Activated naive CD8-positive, alpha-beta T cell treated with anti-CD3 and anti-CD28 coated beads, Interleukin-2, amount 10 ng/mL, durations not matched to agents 7 days and 5 days (primary cell): ENCODE data around the gene FUS. TPM values are rescaled to one million over a fixed set of nuclear protein-coding genes. Genes with fewer than 3 reads are reported as not detected.

Source experiments
- ATAC-seq: fragments of 150-1000 bp; cut with Tn5 transposase; one replicate; pipeline ENCODE4 v1.10.0; 2021; ENCODE audit warnings: low read depth, moderate library complexity
- POLR2A ChIA-PET: fragments of 350-600 bp; sonication (Branson Sonifier 250); formaldehyde crosslinking; loops from one replicate; lab custom pipeline; 2021; ENCODE audit warnings: antibody characterized with exemption; lab: Charles Lee
- DNase-seq: peaks from one replicate; pipeline ENCODE4 v3.0.0; 2021
- H3K27ac Mint-ChIP-seq: one replicate; pipeline ENCODE4 v1.8.0; 2022; ENCODE audit warnings: mild to moderate bottlenecking, mixed read lengths
- H3K27me3 Mint-ChIP-seq: one replicate; pipeline ENCODE4 v1.8.0; 2022; ENCODE audit warnings: mild to moderate bottlenecking, moderate library complexity, mixed read lengths
- H3K36me3 Mint-ChIP-seq: one replicate; pipeline ENCODE4 v1.8.0; 2021; ENCODE audit warnings: mild to moderate bottlenecking, mixed read lengths
- H3K4me1 Mint-ChIP-seq: one replicate; pipeline ENCODE4 v1.8.0; 2021; ENCODE audit warnings: mixed read lengths
- H3K4me3 Mint-ChIP-seq: one replicate; pipeline ENCODE4 v1.8.0; 2022; ENCODE audit warnings: mild to moderate bottlenecking, moderate library complexity, mixed read lengths
- H3K9me3 Mint-ChIP-seq: one replicate; pipeline ENCODE4 v1.8.0; 2021; ENCODE audit warnings: mixed read lengths
- total RNA-seq, 2 experiments: library from RNA; stranded (reverse); gene quantifications; one replicate each; pipeline ENCODE4 v1.2.3, GENCODE V29; 2021

The FUS gene
- total RNA-seq, 2 experiments from 2014 or later, result 540 to 618 TPM

- POLR2A ChIA-PET, result interaction anchor here (0.6 to 3.2 kb wide), 8 partner anchors 9 to 782 kb away, joined by 3 to 30 read pairs (median 4); partner anchors contain the start of gene PYCARD
- ATAC-seq (no peak), DNase-seq (no peak)
- H3K27me3 Mint-ChIP-seq, result no peaks in the 10 kb centered on the region
- no peaks in the 10 kb centered on the region for H3K9me3 Mint-ChIP-seq
- peak overlapping the region; percentile 25 for H3K27ac Mint-ChIP-seq
- H3K4me3 Mint-ChIP-seq, result peak overlapping the region; percentile 99
- H3K36me3 Mint-ChIP-seq, result peaks cover 64% of the 10 kb centered on the region
- H3K4me1 Mint-ChIP-seq, result peaks cover 59% of the 10 kb centered on the region
These were observed 3.8 kb downstream of the FUS start for GRCh38 chr16:31183432-31184428.

DNA sequence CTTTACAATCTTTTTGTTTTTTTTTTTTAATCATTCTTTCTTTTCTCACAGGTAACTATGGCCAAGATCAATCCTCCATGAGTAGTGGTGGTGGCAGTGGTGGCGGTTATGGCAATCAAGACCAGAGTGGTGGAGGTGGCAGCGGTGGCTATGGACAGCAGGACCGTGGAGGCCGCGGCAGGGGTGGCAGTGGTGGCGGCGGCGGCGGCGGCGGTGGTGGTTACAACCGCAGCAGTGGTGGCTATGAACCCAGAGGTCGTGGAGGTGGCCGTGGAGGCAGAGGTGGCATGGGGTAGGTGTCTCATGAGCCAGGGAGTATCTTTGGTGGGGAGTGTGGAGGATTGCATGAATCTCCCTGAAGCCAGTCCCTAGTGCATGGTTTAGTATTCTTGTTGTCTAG lies 4.9 kb downstream of the FUS start:
- H3K4me3 Mint-ChIP-seq, result peak overlapping the region; percentile 62

GRCh38 chr16:31185339-31185738 lies 5.4 kb downstream of the FUS start:
- peak overlapping the region; percentile 62 for H3K4me3 Mint-ChIP-seq
- H3K36me3 Mint-ChIP-seq, result peaks cover 79% of the 10 kb centered on the region
- ATAC-seq (no peak), DNase-seq (no peak)
- peaks cover 69% of the 10 kb centered on the region for H3K4me1 Mint-ChIP-seq
- peak overlapping the region; percentile 74 for H3K27ac Mint-ChIP-seq
- no peaks in the 10 kb centered on the region for H3K27me3 Mint-ChIP-seq
- POLR2A ChIA-PET, result interaction anchor here (0.7 to 3.2 kb wide), 3 partner anchors 15 to 43 kb away, joined by 3 to 20 read pairs (median 16); no protein-coding TSS in a partner anchor
- no peaks in the 10 kb centered on the region for H3K9me3 Mint-ChIP-seq

More for the DNA sequence above, 4.9 kb downstream of the FUS start:
- H3K27me3 Mint-ChIP-seq, result no peaks in the 10 kb centered on the region
- DNase-seq (no peak), ATAC-seq (no peak)
- H3K36me3 Mint-ChIP-seq, result peaks cover 74% of the 10 kb centered on the region
- POLR2A ChIA-PET, result interaction anchor here (0.7 to 3.2 kb wide), 4 partner anchors 16 to 528 kb away, joined by 3 to 30 read pairs (median 10); partner anchors contain the start of gene PYCARD
- peaks cover 65% of the 10 kb centered on the region for H3K4me1 Mint-ChIP-seq
- peak overlapping the region; percentile 66 for H3K27ac Mint-ChIP-seq
- H3K9me3 Mint-ChIP-seq, result no peaks in the 10 kb centered on the region

DNA sequence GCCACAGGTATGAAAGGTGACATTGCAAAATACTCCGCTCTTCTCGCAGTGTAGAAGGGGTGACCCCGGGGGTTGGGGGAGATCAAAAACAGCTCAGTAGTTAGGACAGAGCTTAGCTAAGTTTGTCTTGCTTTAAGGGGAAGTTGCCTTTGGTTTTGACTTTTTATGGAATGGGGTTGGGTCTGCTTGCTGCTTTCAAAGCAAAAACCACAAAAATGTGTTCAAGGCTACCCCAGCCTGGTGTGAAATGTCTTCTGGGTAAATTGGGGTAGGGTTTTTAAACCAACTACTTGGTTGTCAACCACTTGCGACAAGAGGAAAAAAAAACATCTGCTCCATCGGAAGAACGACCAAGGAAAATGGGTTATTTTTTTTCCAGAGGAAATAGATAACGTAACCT lies 6.2 kb downstream of the FUS start:
- no peaks in the 10 kb centered on the region for H3K9me3 Mint-ChIP-seq
- H3K4me1 Mint-ChIP-seq, result peaks cover 74% of the 10 kb centered on the region
- POLR2A ChIA-PET, result interaction anchor here (3.0 to 3.2 kb wide), 2 partner anchors 15 to 44 kb away, joined by 16 to 20 read pairs; no protein-coding TSS in a partner anchor
- H3K27ac Mint-ChIP-seq, result peak overlapping the region; percentile 74
- DNase-seq (no peak), ATAC-seq (peak; percentile 15)
- H3K27me3 Mint-ChIP-seq, result no peaks in the 10 kb centered on the region
- H3K36me3 Mint-ChIP-seq, result peaks cover 84% of the 10 kb centered on the region
- peak overlapping the region; percentile 62 for H3K4me3 Mint-ChIP-seq

DNA sequence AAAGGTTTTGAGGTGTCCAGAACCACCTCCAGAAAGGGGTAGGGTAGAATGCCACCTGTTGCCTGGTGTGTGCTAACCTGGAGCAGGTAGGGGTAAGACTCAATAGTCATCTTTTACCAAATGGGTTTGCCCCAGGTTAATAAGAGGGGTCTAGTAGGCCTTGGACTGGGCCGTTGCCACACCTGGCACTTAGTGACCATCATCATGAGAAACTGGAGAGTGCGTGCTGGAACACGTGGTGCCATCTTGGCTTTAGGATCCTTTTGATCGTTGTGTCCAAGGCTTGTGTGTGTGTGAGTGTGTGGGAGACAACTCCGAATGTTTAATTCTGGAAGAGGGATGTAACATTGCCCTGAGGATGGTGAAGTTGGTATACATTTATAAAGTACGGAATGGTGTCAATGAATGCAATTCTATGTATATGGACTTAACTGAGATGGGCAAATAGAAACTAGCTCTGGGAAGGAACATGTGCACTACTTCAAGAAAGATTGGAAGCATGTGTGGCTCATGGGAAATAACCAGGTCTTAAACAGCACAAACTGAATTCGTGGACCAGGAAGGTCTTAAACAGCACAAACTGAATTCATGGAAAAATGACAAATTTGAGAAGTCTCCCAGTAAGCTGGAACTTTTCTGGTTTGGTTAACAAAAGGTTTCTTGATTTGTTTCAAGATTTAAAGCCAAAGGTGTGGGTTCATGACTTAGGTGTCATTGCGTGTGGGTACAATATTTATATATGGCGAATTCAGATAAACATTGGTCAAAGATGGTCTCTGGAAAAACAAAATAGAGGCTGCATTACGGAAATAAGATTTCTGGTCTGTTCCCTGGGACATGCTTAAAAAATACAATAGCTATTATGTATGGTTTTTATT lies 7.2 kb downstream of the FUS start:
- no peaks in the 10 kb centered on the region for H3K27me3 Mint-ChIP-seq
- POLR2A ChIA-PET, result interaction anchor here (0.6 to 3.2 kb wide), 5 partner anchors 10 to 193 kb away, joined by 3 to 20 read pairs (median 3); no protein-coding TSS in a partner anchor

DNA sequence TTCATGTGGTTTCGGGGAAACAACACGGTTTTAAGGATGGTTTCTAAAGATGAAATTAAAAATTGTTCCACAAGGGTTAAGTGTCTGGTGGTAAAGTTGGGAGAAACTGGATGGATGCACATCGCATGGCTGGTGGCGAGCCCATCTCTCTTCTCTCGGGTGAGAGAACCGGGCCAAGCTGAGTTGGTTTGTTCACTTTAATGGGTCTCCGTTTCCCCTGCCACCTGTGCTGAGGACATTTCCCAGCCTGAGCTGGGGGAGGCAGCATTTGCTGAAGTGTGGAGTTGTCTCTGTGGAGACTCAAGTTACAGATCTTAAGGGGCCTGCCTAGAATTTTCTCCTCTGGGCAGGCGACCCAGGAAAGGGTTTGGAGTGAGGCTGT lies 7.9 kb downstream of the FUS start:
- DNase-seq (no peak), ATAC-seq (no peak)
- H3K9me3 Mint-ChIP-seq, result no peaks in the 10 kb centered on the region
- peaks cover 80% of the 10 kb centered on the region for H3K36me3 Mint-ChIP-seq
- H3K4me1 Mint-ChIP-seq, result peaks cover 70% of the 10 kb centered on the region
- POLR2A ChIA-PET, result interaction anchor here (0.6 to 3.2 kb wide), 4 partner anchors 10 to 238 kb away, joined by 3 to 20 read pairs (median 3); no protein-coding TSS in a partner anchor
- H3K4me3 Mint-ChIP-seq, result no peak overlapping the region
- H3K27ac Mint-ChIP-seq, result no peak overlapping the region
- no peaks in the 10 kb centered on the region for H3K27me3 Mint-ChIP-seq

More for the DNA sequence above, 7.2 kb downstream of the FUS start:
- H3K36me3 Mint-ChIP-seq, result peaks cover 84% of the 10 kb centered on the region
- DNase-seq (no peak), ATAC-seq (no peak)
- peak overlapping the region; percentile 50 for H3K27ac Mint-ChIP-seq
- H3K9me3 Mint-ChIP-seq, result no peaks in the 10 kb centered on the region
- H3K4me3 Mint-ChIP-seq, result peak overlapping the region; percentile 29
- peaks cover 76% of the 10 kb centered on the region for H3K4me1 Mint-ChIP-seq

GRCh38 chr16:31188450-31189411 lies 8.8 kb downstream of the FUS start:
- DNase-seq, result no peak
- H3K4me3 Mint-ChIP-seq, result no peak overlapping the region
- no peaks in the 10 kb centered on the region for H3K27me3 Mint-ChIP-seq

DNA sequence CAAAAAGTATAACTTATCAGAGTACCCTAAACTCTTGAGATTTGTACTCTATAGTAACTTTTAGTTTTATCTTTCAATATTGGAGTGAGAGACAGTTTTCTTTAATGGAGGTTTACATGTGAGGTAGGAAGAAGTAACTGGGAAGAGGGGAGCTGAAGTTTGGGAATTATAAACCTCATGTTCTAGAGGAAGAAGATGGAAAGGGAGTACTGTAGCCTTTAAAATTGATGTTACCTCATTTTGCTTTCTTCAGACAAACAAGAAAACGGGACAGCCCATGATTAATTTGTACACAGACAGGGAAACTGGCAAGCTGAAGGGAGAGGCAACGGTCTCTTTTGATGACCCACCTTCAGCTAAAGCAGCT lies 9.5 kb downstream of the FUS start:
- Mint-ChIP-seq H3K9me3 (no peaks in the 10 kb centered on the region), H3K36me3 (peaks cover 73% of the 10 kb centered on the region), H3K27ac (no peak overlapping the region), H3K4me3 (no peak overlapping the region), H3K27me3 (no peaks in the 10 kb centered on the region), H3K4me1 (peaks cover 63% of the 10 kb centered on the region)
- POLR2A ChIA-PET, result interaction anchor here (2.4 to 5.2 kb wide), 2 partner anchors 9 to 10 kb away, joined by 10 to 32 read pairs; partner anchors contain the start of gene FUS
- ATAC-seq (no peak), DNase-seq (no peak)

More at GRCh38 chr16:31188450-31189411, 8.8 kb downstream of the FUS start:
- peaks cover 65% of the 10 kb centered on the region for H3K4me1 Mint-ChIP-seq
- peak overlapping the region; percentile 26 for H3K27ac Mint-ChIP-seq
- peaks cover 76% of the 10 kb centered on the region for H3K36me3 Mint-ChIP-seq
- POLR2A ChIA-PET, result interaction anchor here (0.6 to 5.2 kb wide), 6 partner anchors 9 to 239 kb away, joined by 3 to 32 read pairs (median 6); partner anchors contain the start of gene FUS
- H3K9me3 Mint-ChIP-seq, result no peaks in the 10 kb centered on the region
- ATAC-seq, result no peak

DNA sequence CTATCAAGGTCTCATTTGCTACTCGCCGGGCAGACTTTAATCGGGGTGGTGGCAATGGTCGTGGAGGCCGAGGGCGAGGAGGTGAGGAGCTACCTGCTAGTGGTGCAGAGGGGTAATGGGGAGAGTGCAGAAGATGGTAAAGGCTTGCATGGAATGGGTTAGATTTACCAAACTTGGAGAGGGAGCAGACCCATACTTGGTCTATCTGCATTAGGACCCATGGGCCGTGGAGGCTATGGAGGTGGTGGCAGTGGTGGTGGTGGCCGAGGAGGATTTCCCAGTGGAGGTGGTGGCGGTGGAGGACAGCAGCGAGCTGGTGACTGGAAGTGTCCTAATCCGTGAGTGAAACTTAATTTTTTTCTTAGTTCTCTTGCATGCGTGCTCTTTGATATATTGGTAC lies 10.1 kb downstream of the FUS start:
- peak overlapping the region; percentile 52 for H3K27ac Mint-ChIP-seq
- DNase-seq, result no peak
- H3K4me1 Mint-ChIP-seq, result peaks cover 61% of the 10 kb centered on the region
- POLR2A ChIA-PET, result interaction anchor here (2.4 to 5.2 kb wide), 2 partner anchors 8 to 10 kb away, joined by 10 to 32 read pairs; partner anchors contain the start of gene FUS
- no peaks in the 10 kb centered on the region for H3K27me3 Mint-ChIP-seq
- H3K9me3 Mint-ChIP-seq, result no peaks in the 10 kb centered on the region
- no peak for ATAC-seq
- H3K36me3 Mint-ChIP-seq, result peaks cover 68% of the 10 kb centered on the region
- no peak overlapping the region for H3K4me3 Mint-ChIP-seq

- ATAC-seq (no peak), DNase-seq (no peak)
- Mint-ChIP-seq H3K4me3 (no peak overlapping the region), H3K36me3 (peaks cover 68% of the 10 kb centered on the region), H3K9me3 (no peaks in the 10 kb centered on the region), H3K27ac (peak overlapping the region; percentile 17), H3K4me1 (peaks cover 56% of the 10 kb centered on the region), H3K27me3 (no peaks in the 10 kb centered on the region)
- POLR2A ChIA-PET, result interaction anchor here (2.4 to 5.2 kb wide), 2 partner anchors 7 to 11 kb away, joined by 10 to 32 read pairs; partner anchors contain the start of gene FUS
These were observed 11.0 kb downstream of the FUS start for GRCh38 chr16:31190818-31191444.

DNA sequence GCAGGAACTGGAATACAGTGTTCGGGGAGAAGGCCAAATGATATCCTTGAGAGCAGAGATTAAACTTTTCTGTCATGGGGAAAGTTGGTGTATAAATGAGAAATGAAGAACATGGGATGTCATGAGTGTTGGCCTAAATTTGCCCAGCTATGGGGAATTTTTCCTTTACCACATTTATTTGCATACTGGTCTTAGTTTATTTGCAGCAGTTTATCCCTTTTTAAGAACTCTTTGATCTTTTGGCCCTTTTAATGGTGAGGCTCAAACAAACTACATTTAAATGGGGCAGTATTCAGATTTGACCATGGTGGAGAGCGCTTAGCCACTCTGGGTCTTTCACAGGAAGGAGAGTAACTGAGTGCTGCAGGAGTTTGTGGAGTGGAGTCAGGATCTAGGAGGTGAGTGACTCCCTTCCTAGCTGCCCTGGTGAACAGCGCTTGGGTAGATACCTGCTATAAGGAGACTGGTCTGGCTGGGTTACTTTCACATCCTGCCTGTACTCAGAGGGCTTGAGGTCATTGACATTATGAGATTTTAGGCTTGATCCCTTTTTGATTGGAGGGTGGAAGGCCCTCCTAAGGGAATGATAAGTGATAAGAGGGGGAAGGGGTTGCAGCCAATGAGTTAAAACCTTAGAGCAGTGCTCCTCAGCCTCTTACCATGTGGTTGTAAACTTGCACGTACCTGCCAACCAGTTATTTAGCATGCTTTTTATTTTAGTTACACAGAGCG lies 11.9 kb downstream of the FUS start:
- Mint-ChIP-seq H3K27me3 (no peaks in the 10 kb centered on the region), H3K4me3 (no peak overlapping the region), H3K4me1 (peaks cover 53% of the 10 kb centered on the region), H3K9me3 (no peaks in the 10 kb centered on the region), H3K36me3 (peaks cover 65% of the 10 kb centered on the region), H3K27ac (peak overlapping the region; percentile 49)
- POLR2A ChIA-PET, result interaction anchor here (0.8 to 5.2 kb wide), 3 partner anchors 8 to 12 kb away, joined by 4 to 32 read pairs (median 7); partner anchors contain the start of genes FUS and PYCARD
- DNase-seq (no peak), ATAC-seq (no peak)
